Vagina (tissue), 2 donors: Measurements from ENCODE around the gene SLC25A25.
"Not testable (repeated sequence)": the region's sequence is repeated elsewhere in the genome, so short reads cannot be mapped to it uniquely, and the experiment has no call there.

ENCODE experiments used
- POLR2A ChIP-seq, 2 donors: fragments of 450-650 bp; IDR thresholded peaks; one replicate each; pipeline ENCODE4 v1.6.1; 2017; ENCODE audit warnings: antibody characterized with exemption in 2 of 2, mild to moderate bottlenecking in 2 of 2, moderate library complexity in 2 of 2
- POLR2AphosphoS5 ChIP-seq, 2 donors: sonication (generic); formaldehyde crosslinking; IDR thresholded peaks; one replicate each; pipeline ENCODE4 v1.9.0; 2017; ENCODE audit warnings: antibody characterized with exemption in 2 of 2, mild to moderate bottlenecking in 2 of 2, low read depth in 1 of 2; ENCODE audit not compliant: insufficient read depth in 1 of 2
- TF ChIP-seq, protein P1 (sequence below), 3 experiments: fragments of 450-650 bp in 2 of 3; fragments of 200-600 bp in 1 of 3; sonication (generic) in 1 of 3; IDR thresholded peaks; one replicate each; pipeline ENCODE4 v1.5.1; 2017 to 2019; ENCODE audit warnings: antibody characterized with exemption in 3 of 3, mild to moderate bottlenecking in 2 of 3, moderate library complexity in 2 of 3

GRCh38 chr9:128111726-128112125 is 43.7 kb downstream of the SLC25A25 start:
- not testable (repeated sequence) for TF ChIP-seq POLR2A (IDR thresholded peaks at IDR 0.05); POLR2AphosphoS5 (IDR thresholded peaks at IDR 0.05; ENCODE audit: insufficient read depth in 1 of 2, low read depth in 1 of 2)
- TF ChIP-seq, protein P1, sequence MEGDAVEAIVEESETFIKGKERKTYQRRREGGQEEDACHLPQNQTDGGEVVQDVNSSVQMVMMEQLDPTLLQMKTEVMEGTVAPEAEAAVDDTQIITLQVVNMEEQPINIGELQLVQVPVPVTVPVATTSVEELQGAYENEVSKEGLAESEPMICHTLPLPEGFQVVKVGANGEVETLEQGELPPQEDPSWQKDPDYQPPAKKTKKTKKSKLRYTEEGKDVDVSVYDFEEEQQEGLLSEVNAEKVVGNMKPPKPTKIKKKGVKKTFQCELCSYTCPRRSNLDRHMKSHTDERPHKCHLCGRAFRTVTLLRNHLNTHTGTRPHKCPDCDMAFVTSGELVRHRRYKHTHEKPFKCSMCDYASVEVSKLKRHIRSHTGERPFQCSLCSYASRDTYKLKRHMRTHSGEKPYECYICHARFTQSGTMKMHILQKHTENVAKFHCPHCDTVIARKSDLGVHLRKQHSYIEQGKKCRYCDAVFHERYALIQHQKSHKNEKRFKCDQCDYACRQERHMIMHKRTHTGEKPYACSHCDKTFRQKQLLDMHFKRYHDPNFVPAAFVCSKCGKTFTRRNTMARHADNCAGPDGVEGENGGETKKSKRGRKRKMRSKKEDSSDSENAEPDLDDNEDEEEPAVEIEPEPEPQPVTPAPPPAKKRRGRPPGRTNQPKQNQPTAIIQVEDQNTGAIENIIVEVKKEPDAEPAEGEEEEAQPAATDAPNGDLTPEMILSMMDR (IDR thresholded peaks at IDR 0.05): not testable (repeated sequence)
